ENCODE data around the gene MBD3L5. TPM values are rescaled to one million over a fixed set of nuclear protein-coding genes. Genes with fewer than 3 reads are reported as not detected.

The MBD3L5 gene
- not detected for total RNA-seq

DNA sequence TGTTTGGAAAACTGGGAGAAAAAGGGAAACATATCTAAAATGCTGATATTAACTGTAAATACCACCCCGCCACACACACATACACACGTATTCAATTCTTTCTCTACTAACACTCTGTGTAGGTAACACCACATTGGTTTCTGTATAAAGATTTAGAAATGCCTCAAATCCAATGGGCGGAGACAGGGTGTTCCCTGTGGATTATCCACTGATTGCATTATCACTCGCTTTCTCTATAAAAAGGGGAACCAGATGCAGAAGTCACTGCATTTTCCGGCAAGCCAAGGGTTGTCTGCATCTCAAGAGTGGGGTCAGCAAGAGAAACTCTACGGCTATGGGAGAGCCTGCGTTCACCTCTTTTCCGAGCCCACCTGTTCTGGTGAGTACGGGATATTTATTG, at the start of gene MBD3L5:
MBD3L5 (plus strand) TSS at position 301 of the 400 bp plus-strand sequence; CDS start at position 335, 34 bp downstream.

GRCh38 chr19:7021331-7021730, 9.0 kb upstream of the MBD3L5 start, which contains the start of gene MBD3L2B:
Gene MBD3L2B (minus strand): TSS chr19:7021431. CDS start chr19:7021397, 34 bp downstream.

GRCh38 chr19:7040079-7040478, 9.7 kb downstream of the MBD3L5 start, which contains the start of gene MBD3L4:
Gene MBD3L4 (minus strand): TSS chr19:7040179. CDS start chr19:7040144, 35 bp downstream.

DNA sequence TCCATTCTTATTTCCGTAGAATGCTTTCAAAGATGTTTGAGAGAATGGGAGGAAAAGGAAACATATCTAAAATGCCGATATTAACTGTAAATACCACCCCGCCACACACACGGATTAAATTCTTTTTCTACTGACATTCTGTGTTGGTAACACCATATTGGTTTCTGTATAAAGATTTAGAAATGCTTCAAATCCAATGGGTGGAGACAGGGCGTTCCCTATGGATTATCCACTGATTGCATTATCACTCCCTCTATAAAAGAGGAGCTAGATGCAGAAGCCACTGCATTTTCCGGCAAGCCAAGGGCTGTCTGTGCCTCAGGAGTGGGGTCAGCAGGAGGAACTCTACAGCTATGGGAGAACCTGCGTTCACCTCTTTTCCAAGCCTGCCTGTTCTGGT, 18.6 kb downstream of the MBD3L5 start, which contains the start of gene MBD3L2:
MBD3L2 (plus strand) TSS at position 301 of the 400 bp plus-strand sequence; CDS start at position 354, 53 bp downstream.

DNA sequence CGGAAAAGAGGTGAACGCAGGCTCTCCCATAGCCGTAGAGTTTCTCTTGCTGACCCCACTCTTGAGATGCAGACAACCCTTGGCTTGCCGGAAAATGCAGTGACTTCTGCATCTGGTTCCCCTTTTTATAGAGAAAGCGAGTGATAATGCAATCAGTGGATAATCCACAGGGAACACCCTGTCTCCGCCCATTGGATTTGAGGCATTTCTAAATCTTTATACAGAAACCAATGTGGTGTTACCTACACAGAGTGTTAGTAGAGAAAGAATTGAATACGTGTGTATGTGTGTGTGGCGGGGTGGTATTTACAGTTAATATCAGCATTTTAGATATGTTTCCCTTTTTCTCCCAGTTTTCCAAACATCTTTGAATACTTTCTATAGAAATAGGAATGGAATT, 28.2 kb downstream of the MBD3L5 start, which contains the start of gene MBD3L3:
MBD3L3 (minus strand) TSS at position 101 of the 400 bp plus-strand sequence; CDS start at position 30, 71 bp downstream.

DNA sequence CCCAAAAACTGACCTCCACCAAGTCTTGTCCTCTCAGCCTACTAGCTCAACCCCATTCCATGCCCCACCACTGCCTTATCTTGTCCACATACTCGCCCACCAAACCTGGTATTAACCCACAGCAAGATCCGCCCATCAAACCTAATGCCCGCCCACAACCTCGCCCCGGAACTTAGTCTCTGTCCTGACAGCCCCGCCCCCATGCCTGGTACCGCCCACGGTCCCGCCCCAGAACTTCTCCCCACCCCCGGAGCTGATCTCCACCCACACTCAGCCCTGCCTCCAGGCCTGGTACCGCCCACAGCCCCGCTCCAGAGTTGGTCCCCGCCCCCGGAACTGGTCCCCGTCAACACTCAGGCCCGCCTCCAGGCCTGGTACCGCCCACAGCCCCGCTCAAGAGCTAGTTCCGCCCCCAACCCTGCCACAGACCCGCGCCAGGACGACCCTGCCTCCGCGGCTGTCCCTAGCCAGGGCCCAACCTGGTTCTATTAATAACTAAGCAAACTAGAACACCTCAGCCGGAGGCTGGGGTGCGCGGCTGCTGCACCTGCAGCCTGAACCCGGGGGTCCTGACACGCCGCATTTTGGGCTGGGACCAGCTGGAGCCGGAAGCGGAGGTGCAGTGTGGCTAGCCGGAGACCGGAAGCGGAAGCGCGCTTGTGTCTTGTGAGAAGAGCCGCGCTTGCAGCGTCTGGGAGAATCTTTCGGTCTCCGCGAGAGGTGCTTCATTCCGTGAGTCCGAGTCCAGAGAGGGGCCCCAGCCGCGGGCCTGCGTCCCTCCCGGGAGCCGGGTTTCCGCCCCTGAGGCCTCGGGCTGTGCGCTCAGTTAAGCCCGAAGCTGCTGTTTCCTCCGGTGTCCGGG, 38.9 kb downstream of the MBD3L5 start, which contains the start of gene ZNF557:
ZNF557 (plus strand) TSS at position 662 of the 862 bp plus-strand sequence. CDS start 5,372 bp downstream, outside the sequence.

Other genes with a start within 250 kb of the MBD3L5 start
- under 1 TPM in 1 of 2 donors, not detected in 1; under 0.01 TPM for gene ADGRE1, start 143.0 kb upstream of the MBD3L5 start, total RNA-seq
- gene MBD3L2B, start 9.1 kb upstream of the MBD3L5 start, total RNA-seq, result not detected
- gene MBD3L4, start 9.6 kb downstream of the MBD3L5 start, total RNA-seq, result not detected
- gene MBD3L2, start 18.7 kb downstream of the MBD3L5 start, total RNA-seq, result not detected
- gene MBD3L3, start 28.1 kb downstream of the MBD3L5 start, total RNA-seq, result not detected
- 10 to 100 TPM; 14.3 to 16.2 TPM for gene ZNF557, start 39.1 kb downstream of the MBD3L5 start, total RNA-seq